MM.1S (cell line): ENCODE data around the gene CCHCR1.

Experiments used
- DNase-seq: peaks from one replicate; pipeline ENCODE4 v3.0.0-alpha.2; 2015
- H2AFZ ChIP-seq: fragments of 300-600 bp; sonication (generic); 2 replicates; pipeline ENCODE4 v1.6.0; 2016; ENCODE audit warnings: antibody characterized with exemption, low read length
- H3F3A ChIP-seq: fragments of 300-600 bp; sonication (generic); 2 replicates; pipeline ENCODE4 v1.6.1; 2016; ENCODE audit warnings: mild to moderate bottlenecking, antibody characterized with exemption, low read length, moderate library complexity, mixed read lengths; ENCODE audit not compliant: insufficient read depth
- H3K27ac ChIP-seq: fragments of 300-600 bp; sonication (generic); 2 replicates; pipeline ENCODE4 v1.5.1; 2016; ENCODE audit warnings: mild to moderate bottlenecking, low read length
- H3K27me3 ChIP-seq: fragments of 300-600 bp; sonication (generic); replicated peaks from 2 replicates; pipeline ENCODE4 v1.6.0; 2016; ENCODE audit warnings: low read length; ENCODE audit not compliant: insufficient read depth
- H3K36me3 ChIP-seq: fragments of 300-600 bp; sonication (generic); replicated peaks from 2 replicates; pipeline ENCODE4 v1.6.1; 2016; ENCODE audit warnings: mild to moderate bottlenecking, low read length, mixed read lengths; ENCODE audit not compliant: insufficient read depth
- H3K4me1 ChIP-seq: fragments of 300-600 bp; sonication (generic); 2 replicates; pipeline ENCODE4 v1.6.1; 2016; ENCODE audit warnings: low read length, mixed read lengths
- H3K4me2 ChIP-seq: fragments of 300-600 bp; sonication (generic); 2 replicates; pipeline ENCODE4 v1.6.0; 2016; ENCODE audit warnings: low read depth, low read length
- H3K4me3 ChIP-seq: fragments of 300-600 bp; sonication (generic); 2 replicates; pipeline ENCODE4 v1.5.1; 2016; ENCODE audit warnings: low read length, mixed read lengths
- H3K79me2 ChIP-seq: fragments of 300-600 bp; sonication (generic); 2 replicates; pipeline ENCODE4 v1.6.1; 2016; ENCODE audit warnings: mixed run types, low read length, mixed read lengths
- H3K9ac ChIP-seq: fragments of 300-600 bp; sonication (generic); 2 replicates; pipeline ENCODE4 v1.6.1; 2016; ENCODE audit warnings: low read length, mixed read lengths
- H3K9me2 ChIP-seq: fragments of 300-600 bp; sonication (generic); replicated peaks from 2 replicates; pipeline ENCODE4 v1.6.1; 2016; ENCODE audit warnings: mild to moderate bottlenecking, low read length, mixed read lengths; ENCODE audit not compliant: insufficient read depth
- H3K9me3 ChIP-seq: fragments of 300-600 bp; sonication (generic); replicated peaks from 2 replicates; pipeline ENCODE4 v1.6.1; 2016; ENCODE audit warnings: mild to moderate bottlenecking, low read length, mixed read lengths; ENCODE audit not compliant: insufficient read depth
- H4K20me1 ChIP-seq: fragments of 300-600 bp; sonication (generic); 2 replicates; pipeline ENCODE4 v1.6.1; 2016; ENCODE audit warnings: mild to moderate bottlenecking, low read length, moderate library complexity, mixed read lengths; ENCODE audit not compliant: insufficient read depth
- CTCF ChIP-seq: fragments of 300-600 bp; sonication (generic); IDR thresholded peaks from 2 replicates; pipeline ENCODE4 v1.5.1; 2016; ENCODE audit warnings: antibody characterized with exemption, low read length, mixed read lengths
- EZH2 ChIP-seq: fragments of 300-600 bp; sonication (generic); optimal IDR thresholded peaks from 2 replicates; pipeline ENCODE3; 2017; ENCODE audit warnings: low read depth, mild to moderate bottlenecking, antibody characterized with exemption, low read length, mixed read lengths
- EZH2phosphoT487 ChIP-seq: fragments of 300-600 bp; sonication (generic); IDR thresholded peaks from 2 replicates; pipeline ENCODE4 v1.6.1; 2018; ENCODE audit warnings: antibody characterized with exemption, low read length

CCHCR1 gene

GRCh38 chr6:31092769-31093505 lies 64.7 kb downstream of the CCHCR1 start:
- peaks cover 3% of the 10 kb centered on the region; the same call in 1 of the 2 replicates for H3F3A ChIP-seq
- no peak for TF ChIP-seq EZH2phosphoT487
- TF ChIP-seq CTCF: no peak
- no peak for TF ChIP-seq EZH2

More at GRCh38 chr6:31092769-31093505, 64.7 kb downstream of the CCHCR1 start:
- no peaks in the 10 kb centered on the region for H3K79me2 ChIP-seq
- no peak overlapping the region for H2AFZ ChIP-seq
- no peak overlapping the region for H3K9ac ChIP-seq
- no peak overlapping the region for H3K4me3 ChIP-seq
- no peaks in the 10 kb centered on the region for H3K27me3 ChIP-seq
- no peak for DNase-seq
- H3K36me3 ChIP-seq: no peaks in the 10 kb centered on the region
- no peak overlapping the region for H3K27ac ChIP-seq
- H3K4me1 ChIP-seq: peaks cover 13% of the 10 kb centered on the region
- H3K9me2 ChIP-seq: no peaks in the 10 kb centered on the region
- H3K4me2 ChIP-seq: no peak overlapping the region
- no peaks in the 10 kb centered on the region for H3K9me3 ChIP-seq
- H4K20me1 ChIP-seq: no peaks in the 10 kb centered on the region
